Measurements from ENCODE around the gene SEMA4C. TPM values are rescaled to one million over a fixed set of nuclear protein-coding genes. Genes with fewer than 3 reads are reported as not detected.

The SEMA4C gene
- total RNA-seq, 2 experiments from 2014 or later: 0.06 to 0.19 TPM

GRCh38 chr2:96918092-96918753 is 48.3 kb upstream of the SEMA4C start:
- Histone ChIP-seq H3K27ac (ENCODE audit: low read depth, low read length, poor library complexity, severe bottlenecking) (no peak overlapping the region), H2AFZ (ENCODE audit: low read length) (no peak overlapping the region), H4K20me1 (ENCODE audit: insufficient read depth, low read length) (no peaks in the 10 kb centered on the region), H3K79me2 (ENCODE audit: insufficient read depth, low read depth, low read length) (no peaks in the 10 kb centered on the region), H3K4me1 (ENCODE audit: insufficient read depth, low read length, poor library complexity, severe bottlenecking) (no peaks in the 10 kb centered on the region), H3K4me3 (ENCODE audit: low read depth, low read length, poor library complexity, severe bottlenecking) (no peak overlapping the region), H3K36me3 (ENCODE audit: insufficient read depth, low read length) (no peaks in the 10 kb centered on the region), H3K9me2 (ENCODE audit: insufficient read depth, low read length) (no peaks in the 10 kb centered on the region), H3K4me2 (ENCODE audit: low read length) (no peak overlapping the region), H3K9me3 (ENCODE audit: low read length) (no peaks in the 10 kb centered on the region)
- POLR2A ChIA-PET: interaction anchor here (1.4 kb wide), 1 partner anchor 13 kb away, joined by 4 read pairs; no protein-coding TSS in a partner anchor
- CTCF ChIA-PET (ENCODE audit: unreplicated experiment): no interaction called here
- intact Hi-C loops (cut with micrococcal nuclease; ENCODE audit: unreplicated experiment): no loop called here
- no peak for DNase-seq (ENCODE audit: low spot score)
- BruUV-seq (replicated peaks): no TSS peak
- no peak for TF ChIP-seq EZH2phosphoT487 (IDR thresholded peaks at IDR 0.05; ENCODE audit: borderline replicate concordance, low read depth, low read length)
- TF ChIP-seq CTCF (conservative IDR thresholded peaks at IDR 0.05; ENCODE audit: low read length): no peak

GRCh38 chr2:96916646-96917543 is 47.0 kb upstream of the SEMA4C start:
- no TSS peak for BruUV-seq (replicated peaks)
- intact Hi-C loops (cut with micrococcal nuclease; ENCODE audit: unreplicated experiment): no loop called here
- H4K20me1 ChIP-seq (ENCODE audit: insufficient read depth, low read length): no peaks in the 10 kb centered on the region
- H3K4me3 ChIP-seq (ENCODE audit: low read depth, low read length, poor library complexity, severe bottlenecking): no peak overlapping the region
- no peaks in the 10 kb centered on the region for H3K9me2 ChIP-seq (ENCODE audit: insufficient read depth, low read length)
- DNase-seq (ENCODE audit: low spot score): no peak
- ChIA-PET POLR2A (interaction anchor here (1.4 kb wide), 1 partner anchor 14 kb away, joined by 4 read pairs; no protein-coding TSS in a partner anchor), CTCF (ENCODE audit: unreplicated experiment) (no interaction called here)
- H3K36me3 ChIP-seq (ENCODE audit: insufficient read depth, low read length): no peaks in the 10 kb centered on the region
- no peak overlapping the region for H3K4me2 ChIP-seq (ENCODE audit: low read length)
- H3K79me2 ChIP-seq (ENCODE audit: insufficient read depth, low read depth, low read length): no peaks in the 10 kb centered on the region
- no peaks in the 10 kb centered on the region for H3K9me3 ChIP-seq (ENCODE audit: low read length)
- no peak for TF ChIP-seq CTCF (conservative IDR thresholded peaks at IDR 0.05; ENCODE audit: low read length)
- no peak for TF ChIP-seq EZH2phosphoT487 (IDR thresholded peaks at IDR 0.05; ENCODE audit: borderline replicate concordance, low read depth, low read length)
- H2AFZ ChIP-seq (ENCODE audit: low read length): no peak overlapping the region
- H3K27ac ChIP-seq (ENCODE audit: low read depth, low read length, poor library complexity, severe bottlenecking): no peak overlapping the region
- H3K4me1 ChIP-seq (ENCODE audit: insufficient read depth, low read length, poor library complexity, severe bottlenecking): no peaks in the 10 kb centered on the region
